GM21526 (cell line): ENCODE measurements around the gene FAM20C.
"Not testable (repeated sequence)": the region's sequence is repeated elsewhere in the genome, so short reads cannot be mapped to it uniquely, and the experiment has no call there.

ENCODE experiments used
- ATAC-seq: cut with Tn5 transposase; IDR thresholded peaks from one replicate; pipeline ENCODE4 v1.9.1; 2021; ENCODE audit warnings: moderate library complexity; ENCODE audit not compliant: unreplicated experiment, low FRiP score

Gene FAM20C

GRCh38 chr7:254337-255037, 62.1 kb downstream of the FAM20C start:
- ATAC-seq = no peak

GRCh38 chr7:255038-255435, 62.7 kb downstream of the FAM20C start:
- ATAC-seq = no peak

GRCh38 chr7:255721-256361, 63.5 kb downstream of the FAM20C start:
- no peak for ATAC-seq

- no peak for ATAC-seq
Observed at GRCh38 chr7:256461-256940, 64.1 kb downstream of the FAM20C start.

- ATAC-seq = no peak
Observed at GRCh38 chr7:256981-257646, 64.7 kb downstream of the FAM20C start.

GRCh38 chr7:257647-257992, 65.2 kb downstream of the FAM20C start:
- ATAC-seq = no peak

GRCh38 chr7:258476-259190, 66.3 kb downstream of the FAM20C start:
- no peak for ATAC-seq

- ATAC-seq = no peak
Observed at GRCh38 chr7:259191-259505, 66.8 kb downstream of the FAM20C start.

GRCh38 chr7:259751-260405, 67.5 kb downstream of the FAM20C start:
- no peak for ATAC-seq

GRCh38 chr7:260441-261281, 68.3 kb downstream of the FAM20C start:
- ATAC-seq = no peak

GRCh38 chr7:261341-262250, 69.2 kb downstream of the FAM20C start:
- ATAC-seq = no peak

- no peak for ATAC-seq
Observed at GRCh38 chr7:262251-262572, 69.8 kb downstream of the FAM20C start.

- not testable (repeated sequence) for ATAC-seq
Observed at GRCh38 chr7:262631-263311, 70.4 kb downstream of the FAM20C start.

- ATAC-seq = not testable (repeated sequence)
Observed at GRCh38 chr7:263483-264351, 71.3 kb downstream of the FAM20C start.

GRCh38 chr7:264541-265191, 72.3 kb downstream of the FAM20C start:
- no peak for ATAC-seq

- no peak for ATAC-seq
Observed at GRCh38 chr7:265192-265997, 73.0 kb downstream of the FAM20C start.
